ENCODE results near the gene CAMK2B.

CAMK2B gene

DNA sequence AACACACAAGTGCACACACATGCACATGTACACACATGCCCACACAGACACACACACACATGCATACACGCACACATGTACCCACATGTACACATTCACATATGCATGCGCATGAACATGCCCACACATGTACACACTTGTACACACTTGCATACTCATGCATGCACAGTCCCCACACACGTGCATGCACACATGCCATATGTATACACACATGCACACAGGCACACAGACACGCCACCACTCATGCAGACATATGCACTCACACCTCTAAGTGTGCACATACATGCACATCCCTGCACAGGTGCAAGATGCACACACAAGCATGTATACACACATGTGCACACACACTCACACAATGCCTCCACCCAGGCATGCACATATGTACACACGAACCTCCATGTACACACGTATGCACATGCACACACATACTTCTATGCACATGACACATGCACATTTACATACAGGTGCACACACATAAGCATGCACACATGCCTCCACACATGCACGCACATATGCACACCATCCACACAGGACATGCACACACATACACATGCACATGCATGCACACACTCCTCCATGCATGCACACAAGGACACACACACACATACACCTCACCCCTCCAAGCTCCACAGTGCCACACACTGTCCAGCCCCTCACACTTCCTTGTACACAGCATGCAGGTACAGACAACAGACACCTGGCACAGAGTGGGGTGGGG lies 78.8 kb downstream of the CAMK2B start:
- TF ChIP-seq, protein P1, sequence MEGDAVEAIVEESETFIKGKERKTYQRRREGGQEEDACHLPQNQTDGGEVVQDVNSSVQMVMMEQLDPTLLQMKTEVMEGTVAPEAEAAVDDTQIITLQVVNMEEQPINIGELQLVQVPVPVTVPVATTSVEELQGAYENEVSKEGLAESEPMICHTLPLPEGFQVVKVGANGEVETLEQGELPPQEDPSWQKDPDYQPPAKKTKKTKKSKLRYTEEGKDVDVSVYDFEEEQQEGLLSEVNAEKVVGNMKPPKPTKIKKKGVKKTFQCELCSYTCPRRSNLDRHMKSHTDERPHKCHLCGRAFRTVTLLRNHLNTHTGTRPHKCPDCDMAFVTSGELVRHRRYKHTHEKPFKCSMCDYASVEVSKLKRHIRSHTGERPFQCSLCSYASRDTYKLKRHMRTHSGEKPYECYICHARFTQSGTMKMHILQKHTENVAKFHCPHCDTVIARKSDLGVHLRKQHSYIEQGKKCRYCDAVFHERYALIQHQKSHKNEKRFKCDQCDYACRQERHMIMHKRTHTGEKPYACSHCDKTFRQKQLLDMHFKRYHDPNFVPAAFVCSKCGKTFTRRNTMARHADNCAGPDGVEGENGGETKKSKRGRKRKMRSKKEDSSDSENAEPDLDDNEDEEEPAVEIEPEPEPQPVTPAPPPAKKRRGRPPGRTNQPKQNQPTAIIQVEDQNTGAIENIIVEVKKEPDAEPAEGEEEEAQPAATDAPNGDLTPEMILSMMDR (conservative IDR thresholded peaks at IDR 0.05; ENCODE audit: low read length), result no peak
- DNase-seq (ENCODE audit: low read depth), result no peak
- no peak overlapping the region for H3K4me3 ChIP-seq (ENCODE audit: low read length)

GRCh38 chr7:44244282-44244681 lies 81.1 kb downstream of the CAMK2B start:
- no peak overlapping the region for H3K4me3 ChIP-seq (ENCODE audit: low read length)
- DNase-seq (ENCODE audit: low read depth), result no peak
- TF ChIP-seq, protein P1 (conservative IDR thresholded peaks at IDR 0.05; ENCODE audit: low read length), result peak; percentile 42

DNA sequence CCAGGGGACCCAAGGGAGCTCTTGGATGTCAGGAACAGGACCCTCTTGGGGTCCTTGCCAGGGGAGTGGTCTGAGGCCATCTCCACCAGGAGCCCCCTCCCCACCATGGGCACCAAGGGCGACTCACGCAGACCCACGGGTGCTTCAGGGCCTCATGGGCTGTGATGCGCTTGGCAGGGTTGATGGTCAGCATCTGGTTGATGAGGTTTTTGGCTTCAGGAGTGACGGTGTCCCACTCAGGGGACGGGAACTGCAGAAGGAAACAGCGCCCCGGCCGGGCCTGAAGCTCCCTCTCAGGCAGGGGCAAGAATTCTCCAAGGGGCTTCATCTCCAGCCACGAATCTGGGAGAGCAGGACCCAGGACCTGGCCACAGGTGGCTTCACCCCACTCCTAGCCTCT lies 83.3 kb downstream of the CAMK2B start:
- DNase-seq (ENCODE audit: low read depth), result no peak
- no peak overlapping the region for H3K4me3 ChIP-seq (ENCODE audit: low read length)
- TF ChIP-seq, protein P1 (conservative IDR thresholded peaks at IDR 0.05; ENCODE audit: low read length), result no peak

DNA sequence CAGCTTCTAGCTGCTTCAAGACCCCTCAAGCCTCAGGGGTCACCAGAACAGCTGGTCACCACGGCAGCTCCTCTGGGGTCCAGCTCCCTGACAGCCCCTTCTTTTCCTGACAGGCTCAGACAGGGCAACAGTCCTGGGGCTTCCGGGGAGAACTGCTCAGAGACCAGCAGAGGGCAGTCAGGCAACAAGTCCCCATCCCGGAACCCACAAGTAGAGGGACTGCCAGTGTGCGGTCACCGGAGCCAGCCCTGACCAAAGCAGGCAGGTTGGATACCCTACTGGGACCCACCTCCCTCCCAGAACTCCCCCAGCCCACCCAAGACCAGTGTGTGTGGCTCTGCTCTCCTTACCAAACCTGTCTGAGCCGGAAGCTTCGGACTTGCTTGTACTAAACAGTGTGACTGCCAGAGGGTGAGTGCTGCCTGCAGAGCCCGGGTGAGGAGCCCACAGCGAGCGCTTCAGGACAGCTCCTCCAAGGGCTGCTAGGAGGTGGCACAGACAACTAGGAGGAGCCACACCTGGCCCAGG lies 84.3 kb downstream of the CAMK2B start:
- TF ChIP-seq, protein P1 (conservative IDR thresholded peaks at IDR 0.05; ENCODE audit: low read length), result peak; percentile 83
- peak; percentile 79 for DNase-seq (ENCODE audit: low read depth)
- peak overlapping the region; percentile 47 for H3K4me3 ChIP-seq (ENCODE audit: low read length)

DNA sequence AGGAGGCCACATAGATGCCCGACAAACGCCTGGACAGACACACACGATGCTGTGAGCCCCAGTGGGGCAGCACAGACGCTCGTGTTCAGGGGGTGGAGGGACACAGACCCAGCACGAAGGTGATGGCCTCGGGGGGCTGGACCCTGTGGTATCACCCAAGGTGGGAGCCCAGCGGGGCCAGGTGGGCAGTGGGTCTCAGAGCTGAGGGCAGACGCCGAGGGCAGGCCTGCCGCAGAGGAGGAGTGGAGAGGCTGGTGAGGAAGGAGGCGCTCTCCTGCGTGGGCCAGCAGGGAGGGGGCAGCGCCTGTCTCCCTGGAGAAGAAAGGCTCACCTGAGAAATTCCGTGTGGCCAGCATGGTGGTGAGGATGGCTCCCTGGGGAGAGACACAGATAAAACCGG lies 85.0 kb downstream of the CAMK2B start:
- DNase-seq (ENCODE audit: low read depth), result no peak
- TF ChIP-seq, protein P1 (conservative IDR thresholded peaks at IDR 0.05; ENCODE audit: low read length), result no peak
- no peak overlapping the region for H3K4me3 ChIP-seq (ENCODE audit: low read length)

DNA sequence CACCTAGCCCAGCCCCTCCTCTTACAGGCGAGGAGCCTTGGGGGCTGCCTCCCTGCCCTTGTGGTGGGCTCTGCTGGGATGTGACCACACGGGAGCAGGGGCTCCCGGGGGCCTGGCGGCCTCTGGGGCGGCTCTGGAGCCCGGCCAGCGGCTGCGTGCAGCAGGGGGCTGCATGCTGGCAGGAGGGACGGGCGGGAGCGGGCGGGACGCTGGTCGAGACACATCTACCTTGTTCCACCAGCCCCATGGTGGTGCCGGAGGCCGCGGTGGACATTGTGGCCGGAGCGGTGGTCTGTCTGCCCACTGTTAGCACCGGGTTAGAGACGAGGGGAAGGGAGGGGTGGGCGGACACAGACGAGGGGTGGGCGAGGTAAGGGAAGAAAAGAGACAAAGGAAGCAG lies 86.0 kb downstream of the CAMK2B start:
- no peak overlapping the region for H3K4me3 ChIP-seq (ENCODE audit: low read length)
- TF ChIP-seq, protein P1 (conservative IDR thresholded peaks at IDR 0.05; ENCODE audit: low read length), result no peak
- no peak for DNase-seq (ENCODE audit: low read depth)

DNA sequence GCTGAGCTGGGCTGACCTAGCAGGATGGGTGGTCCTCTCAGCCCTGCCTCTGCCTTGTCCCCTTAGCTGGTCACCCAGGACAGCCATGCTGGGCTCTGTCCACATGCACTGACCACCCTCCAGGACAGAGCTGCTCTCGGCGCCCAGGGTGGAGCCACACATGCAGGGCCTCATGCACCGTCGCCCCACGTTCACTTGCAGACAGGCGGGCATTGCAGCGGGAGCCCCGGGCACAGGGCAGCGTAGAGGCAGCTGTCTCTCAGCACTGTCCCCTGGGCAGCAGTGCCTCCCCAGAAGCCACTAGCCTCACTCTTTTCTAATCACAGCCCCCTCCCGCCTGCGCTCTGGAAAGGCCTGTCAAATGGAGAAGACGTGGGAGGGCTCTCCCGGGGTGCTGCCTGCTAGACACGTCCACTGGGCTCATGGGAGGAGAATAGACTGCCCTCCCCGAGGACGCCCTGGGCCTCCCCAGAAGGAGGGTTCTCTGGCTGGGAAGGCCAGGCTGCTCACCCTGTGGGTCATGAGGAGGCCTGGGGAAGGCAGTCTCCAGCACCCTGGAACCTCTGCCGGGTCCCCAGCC lies 87.2 kb downstream of the CAMK2B start:
- no peak for DNase-seq (ENCODE audit: low read depth)
- H3K4me3 ChIP-seq (ENCODE audit: low read length), result no peak overlapping the region
- TF ChIP-seq, protein P1 (conservative IDR thresholded peaks at IDR 0.05; ENCODE audit: low read length), result no peak
